AG04450 (cell line): ENCODE measurements around the gene PSMC1. TPM values are rescaled to one million over a fixed set of nuclear protein-coding genes. Genes with fewer than 3 reads are reported as not detected.
A peak's percentile ranks its signal among the peaks of the same experiment; 100 is the strongest.

ENCODE experiments used
- CTCF ChIA-PET: fragments of 300-600, 350-600 bp; formaldehyde crosslinking; extraction: SDS; loops from one replicate; lab custom pipeline; 2022; ENCODE audit warnings: antibody characterized with exemption, inconsistent platforms; lab: Charles Lee
- POLR2A ChIA-PET: fragments of 350-600 bp; formaldehyde crosslinking; extraction: SDS; loops from one replicate; lab custom pipeline; 2021; ENCODE audit warnings: antibody characterized with exemption, inconsistent platforms; lab: Yijun Ruan, JAX
- DNase-seq: peaks from one replicate; pipeline ENCODE4 v3.0.0-alpha.2; 2011; ENCODE audit warnings: low read depth, low spot score
- H3K27ac ChIP-seq: one replicate; pipeline ENCODE4 v1.5.1; 2012; ENCODE audit warnings: low read depth, low read length, control low read depth
- H3K27me3 ChIP-seq: one replicate; pipeline ENCODE4 v1.6.0; 2012; ENCODE audit warnings: low read length; ENCODE audit not compliant: control insufficient read depth, insufficient read depth
- H3K4me3 ChIP-seq: 2 replicates; pipeline ENCODE4 v1.5.1; 2011; ENCODE audit warnings: mild to moderate bottlenecking, low read depth, low read length, control low read depth
- H3K9me3 ChIP-seq: 2 replicates; pipeline ENCODE4 v1.5.1; 2012; ENCODE audit warnings: low read length; ENCODE audit not compliant: control insufficient read depth, insufficient read depth
- CTCF ChIP-seq: IDR thresholded peaks from 2 replicates; pipeline ENCODE4 v1.5.1; 2011; ENCODE audit warnings: low read depth, low read length, control low read depth, inconsistent platforms
- polyA plus RNA-seq: library from polyadenylated mRNA; depleted of rRNA; stranded (reverse); fragments of >200 nt; gene quantifications from 2 replicates; pipeline ENCODE4 v1.2.3, GENCODE V29; 2011

The PSMC1 gene
- polyA plus RNA-seq, 1 experiment, result 228 TPM

GRCh38 chr14:90300611-90301047 lies 44.3 kb downstream of the PSMC1 start:
- DNase-seq, result no peak
- H3K27ac ChIP-seq, result no peak overlapping the region
- POLR2A ChIA-PET, result no interaction called here
- no peak for TF ChIP-seq CTCF
- no peaks in the 10 kb centered on the region for H3K27me3 ChIP-seq
- no peak overlapping the region for H3K4me3 ChIP-seq
- CTCF ChIA-PET, result interaction anchor here (0.9 to 3.0 kb wide), 10 partner anchors 11 to 602 kb away, joined by 3 to 104 read pairs (median 12); no protein-coding TSS in a partner anchor
- H3K9me3 ChIP-seq, result no peaks in the 10 kb centered on the region

- no peak for TF ChIP-seq CTCF
- Histone ChIP-seq H3K9me3 (no peaks in the 10 kb centered on the region), H3K27me3 (no peaks in the 10 kb centered on the region), H3K4me3 (no peak overlapping the region), H3K27ac (no peak overlapping the region)
- no peak for DNase-seq
- POLR2A ChIA-PET, result interaction anchor here (0.9 to 1.0 kb wide), 2 partner anchors 95 to 96 kb away, joined by 3 to 5 read pairs; partner anchors contain the start of gene CALM1
- CTCF ChIA-PET, result interaction anchor here (0.6 to 3.0 kb wide), 44 partner anchors 9 to 876 kb away, joined by 3 to 104 read pairs (median 5); partner anchors contain the start of gene TTC7B
Observed at GRCh38 chr14:90301122-90301521, 44.8 kb downstream of the PSMC1 start.

- POLR2A ChIA-PET, result interaction anchor here (0.9 to 1.0 kb wide), 3 partner anchors 95 to 456 kb away, joined by 3 to 5 read pairs (median 3); partner anchors contain the start of gene CALM1
- DNase-seq, result peak; percentile 41
- peak; percentile 55 for TF ChIP-seq CTCF
- H3K4me3 ChIP-seq, result no peak overlapping the region
- no peaks in the 10 kb centered on the region for H3K9me3 ChIP-seq
- CTCF ChIA-PET, result interaction anchor here (0.6 to 3.0 kb wide), 49 partner anchors 9 to 875 kb away, joined by 3 to 104 read pairs (median 5); partner anchors contain the start of gene TTC7B
- H3K27me3 ChIP-seq, result no peaks in the 10 kb centered on the region
- no peak overlapping the region for H3K27ac ChIP-seq
Observed at GRCh38 chr14:90301668-90302090, 45.3 kb downstream of the PSMC1 start.

- DNase-seq, result no peak
- H3K27me3 ChIP-seq, result no peaks in the 10 kb centered on the region
- H3K27ac ChIP-seq, result no peak overlapping the region
- H3K9me3 ChIP-seq, result no peaks in the 10 kb centered on the region
- no peak for TF ChIP-seq CTCF
- POLR2A ChIA-PET, result interaction anchor here (0.9 kb wide), 1 partner anchor 455 kb away, joined by 3 read pairs; no protein-coding TSS in a partner anchor
- no peak overlapping the region for H3K4me3 ChIP-seq
- CTCF ChIA-PET, result interaction anchor here (1.0 to 3.0 kb wide), 16 partner anchors 11 to 874 kb away, joined by 3 to 104 read pairs (median 8); no protein-coding TSS in a partner anchor
Observed at GRCh38 chr14:90302529-90303303, 46.4 kb downstream of the PSMC1 start.

GRCh38 chr14:90303473-90303872 lies 47.1 kb downstream of the PSMC1 start:
- TF ChIP-seq CTCF, result no peak
- POLR2A ChIA-PET, result no interaction called here
- no peaks in the 10 kb centered on the region for H3K27me3 ChIP-seq
- no peak overlapping the region for H3K27ac ChIP-seq
- H3K9me3 ChIP-seq, result no peaks in the 10 kb centered on the region
- no peak overlapping the region for H3K4me3 ChIP-seq
- no peak for DNase-seq
- CTCF ChIA-PET, result interaction anchor here (1.1 to 2.5 kb wide), 3 partner anchors 96 to 456 kb away, joined by 3 to 20 read pairs (median 8); no protein-coding TSS in a partner anchor
